CD4-positive, alpha-beta T cell treated with Interferon gamma for 1 hour (primary cell): ENCODE data around the gene RIPPLY3.
"Not testable (repeated sequence)": the region's sequence is repeated elsewhere in the genome, so short reads cannot be mapped to it uniquely, and the experiment has no call there.

Experiments used
- DNase-seq: peaks from one replicate; pipeline ENCODE4 v3.0.0-alpha.2; 2020

Gene RIPPLY3

DNA sequence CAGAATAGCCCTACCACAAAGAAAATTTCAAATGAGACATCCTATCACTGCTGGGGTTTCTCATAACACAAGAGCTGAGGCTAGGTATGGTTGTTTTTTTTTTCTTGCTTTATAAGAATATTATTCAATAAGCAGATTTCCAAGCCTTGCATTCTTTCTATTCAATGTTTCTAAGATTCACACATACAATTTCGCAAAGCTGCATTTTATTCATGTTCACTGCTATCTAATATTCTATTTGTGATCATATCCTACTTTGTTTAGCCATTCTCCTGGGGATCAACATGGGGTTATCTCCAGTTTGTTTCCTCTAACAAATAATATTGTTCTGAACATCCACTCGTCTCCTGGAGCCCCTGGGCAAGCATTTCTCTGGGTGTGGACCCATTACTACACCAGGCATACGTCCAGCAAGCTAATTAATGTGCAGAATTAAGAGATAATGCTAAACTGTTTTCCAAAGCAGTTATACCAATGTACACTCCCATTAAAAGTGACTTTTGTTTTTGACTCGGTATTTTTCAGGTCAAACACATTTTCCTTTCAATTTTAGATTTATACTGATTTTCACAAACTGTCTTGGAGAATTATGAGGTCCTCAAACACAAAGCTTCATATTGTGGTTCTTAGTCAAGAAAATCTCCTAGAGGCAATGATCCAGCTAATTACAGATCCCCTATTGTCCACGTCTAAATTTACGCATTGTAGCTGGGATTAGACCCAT is 24.4 kb upstream of the RIPPLY3 start:
- DNase-seq, result no peak

DNA sequence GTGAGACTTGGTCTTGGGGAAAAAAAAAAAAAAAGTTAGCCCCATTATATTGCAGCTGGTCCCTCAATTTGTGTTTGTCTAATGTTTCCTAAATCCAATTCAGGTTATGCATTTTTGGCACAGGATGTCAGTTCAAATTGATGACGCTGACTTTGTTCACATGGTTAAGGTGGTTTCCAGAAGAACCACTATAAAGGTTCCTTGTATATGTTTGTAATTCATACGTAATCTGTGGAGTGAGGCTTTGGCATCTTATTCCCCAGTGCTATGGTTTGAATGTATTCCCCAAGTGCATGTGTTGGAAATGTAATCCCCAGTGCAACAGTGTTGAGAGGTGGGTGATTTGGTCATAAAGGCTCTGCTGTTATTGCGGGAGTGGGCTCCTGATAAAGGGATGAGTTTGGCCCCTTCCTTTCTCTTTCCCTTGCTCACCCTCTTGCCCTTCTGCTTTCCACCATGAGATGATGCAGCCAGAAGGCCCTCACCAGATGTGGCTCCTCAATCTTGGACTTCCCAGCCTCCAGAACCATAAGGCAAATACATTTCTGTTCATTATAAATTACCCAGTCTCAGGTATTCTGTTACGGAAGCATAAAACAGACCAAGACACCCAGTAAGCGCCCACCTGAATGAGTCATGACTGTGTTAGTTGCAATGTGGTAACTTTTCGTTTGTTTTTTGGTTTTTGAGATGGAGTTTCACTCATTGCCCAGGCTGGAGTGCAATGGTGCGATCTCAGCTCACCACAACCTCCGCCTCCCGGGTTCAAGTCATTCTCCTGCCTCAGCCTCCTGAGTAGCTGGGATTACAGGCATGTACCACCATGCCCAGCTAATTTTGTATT is 20.5 kb upstream of the RIPPLY3 start:
- no peak for DNase-seq

DNA sequence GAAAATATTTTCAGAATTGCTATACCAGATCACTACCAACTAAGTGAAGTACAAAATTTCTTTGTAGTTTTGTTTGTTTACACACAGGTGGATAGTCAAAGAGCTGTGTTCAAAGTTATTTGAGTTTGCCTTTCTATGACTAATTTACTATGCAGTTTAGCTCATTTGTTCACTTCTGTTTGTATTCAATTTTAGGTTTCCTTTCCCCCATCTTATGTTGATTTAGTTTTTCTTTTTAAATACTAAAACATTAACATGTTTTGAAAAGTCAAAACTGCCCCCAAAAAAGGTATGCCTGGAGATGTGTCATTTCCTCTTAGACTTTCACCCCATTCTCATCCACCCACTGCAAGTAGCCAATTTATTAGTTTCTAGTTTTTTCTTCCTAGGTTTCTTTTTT is 18.7 kb upstream of the RIPPLY3 start:
- DNase-seq, result no peak

DNA sequence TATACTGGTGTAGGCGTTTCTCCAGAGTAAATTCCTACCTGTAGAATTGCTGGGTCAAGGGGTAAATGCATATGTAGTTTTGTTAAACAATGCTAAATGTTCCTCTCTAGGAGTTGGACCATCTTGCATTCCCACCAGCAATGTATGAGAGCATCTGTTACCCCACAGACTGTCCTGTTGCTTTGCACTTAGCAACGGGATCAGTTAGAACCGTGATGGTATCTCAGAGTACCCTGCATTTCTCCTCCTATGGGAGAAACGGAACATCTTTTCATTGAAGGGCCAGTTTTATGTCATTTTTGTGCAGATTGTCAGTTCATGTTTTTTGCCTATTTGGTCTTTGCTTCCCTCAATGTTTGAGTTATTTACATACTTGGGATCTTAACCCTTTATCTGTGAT is 18.0 kb upstream of the RIPPLY3 start:
- DNase-seq, result no peak

DNA sequence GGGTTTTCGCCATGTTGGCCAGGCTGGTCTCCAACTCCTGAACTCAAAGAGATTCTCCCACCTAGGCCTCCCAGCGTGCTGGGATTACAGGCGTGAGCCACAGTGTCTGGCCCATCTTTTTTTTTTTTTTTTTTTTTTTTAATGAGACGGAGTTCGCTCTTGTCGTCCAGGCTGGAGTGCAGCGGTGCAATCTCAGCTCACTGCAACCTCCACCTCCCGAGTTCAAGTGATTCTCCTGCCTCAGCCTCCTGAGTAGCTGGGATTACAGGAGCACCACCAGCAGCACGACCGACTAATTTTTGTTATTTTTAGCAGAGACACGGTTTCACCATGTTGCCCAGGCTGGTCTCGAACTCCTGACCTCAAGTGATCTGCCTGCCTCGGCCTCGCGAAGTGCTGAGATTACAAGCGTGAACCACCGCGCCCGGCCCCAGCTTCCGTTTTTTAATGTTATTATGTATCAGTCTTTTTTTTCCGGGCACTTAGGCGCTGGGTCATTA is 17.3 kb upstream of the RIPPLY3 start:
- DNase-seq, result not testable (repeated sequence)

DNA sequence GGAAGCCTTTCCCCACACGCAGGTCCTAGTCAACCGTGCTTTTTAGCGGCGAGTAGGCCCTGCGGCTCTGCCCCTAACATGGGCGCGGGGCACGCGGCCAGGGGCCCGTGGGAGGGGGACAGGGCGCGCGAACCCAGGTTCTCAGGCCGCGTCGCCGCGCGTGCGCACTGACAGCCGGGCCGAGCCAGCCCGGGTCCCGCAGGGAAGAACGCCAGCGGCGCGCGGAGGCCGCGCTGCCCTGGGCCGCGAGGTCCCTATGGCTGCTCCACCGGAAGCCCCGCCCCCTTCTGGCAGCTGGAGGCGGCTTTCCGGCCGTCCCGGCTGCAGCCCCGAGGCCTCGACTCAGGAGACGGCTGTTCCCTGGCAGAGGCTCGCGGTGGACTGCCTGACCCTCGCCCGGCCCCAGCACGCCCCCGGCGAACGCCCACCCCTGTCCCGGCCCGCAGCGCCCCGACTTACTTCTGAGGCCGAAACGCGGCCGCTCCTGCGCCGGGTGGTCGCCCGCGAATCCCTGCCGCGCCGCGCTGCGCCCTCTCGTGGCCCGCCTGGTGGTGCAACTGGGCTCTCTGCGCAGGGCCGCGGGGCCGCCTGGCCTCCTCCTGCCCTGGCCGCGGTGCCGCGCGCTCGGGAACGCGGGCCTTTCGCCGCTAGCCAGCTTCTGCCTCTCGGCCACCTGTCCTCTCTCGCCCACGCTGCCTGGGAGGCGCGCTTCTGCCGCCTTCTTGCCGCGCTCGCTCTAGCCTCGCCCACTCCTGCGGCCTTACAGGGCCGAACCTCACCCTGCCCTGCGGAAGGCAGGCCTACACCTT is 16.6 kb upstream of the RIPPLY3 start:
- DNase-seq, result peak; percentile 89

DNA sequence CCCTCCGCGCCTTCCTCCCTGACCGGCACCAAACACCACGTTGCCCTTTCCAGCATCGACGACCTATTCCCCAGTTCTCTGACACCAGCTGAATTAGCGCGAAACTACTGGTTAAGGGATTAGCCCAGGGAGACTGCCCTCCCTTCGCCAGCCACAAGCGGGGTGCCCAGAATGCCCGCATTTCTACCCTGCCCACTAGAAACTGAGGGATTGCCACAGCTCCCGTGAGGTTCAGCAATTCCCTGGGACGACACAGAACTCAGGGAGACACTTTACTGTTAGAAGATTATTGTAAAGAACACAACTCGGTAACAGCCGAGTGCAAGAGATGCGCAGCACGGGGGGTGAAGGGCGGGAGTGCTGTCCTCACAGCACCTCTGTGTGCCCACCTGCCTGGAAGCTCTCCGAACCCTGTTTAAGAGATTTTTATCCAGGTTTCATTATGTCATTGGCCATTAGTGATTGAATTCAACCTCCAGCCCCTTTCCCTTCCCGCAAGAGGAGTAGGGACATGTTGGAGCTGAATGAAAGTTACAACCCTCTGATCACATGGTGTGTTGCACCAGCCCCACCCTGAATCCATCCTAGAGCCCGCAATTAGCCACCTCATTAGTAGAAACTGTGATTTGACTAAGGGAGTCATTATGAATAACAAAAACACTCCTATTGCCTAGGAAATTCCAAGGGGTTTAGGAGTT is 15.8 kb upstream of the RIPPLY3 start:
- no peak for DNase-seq

DNA sequence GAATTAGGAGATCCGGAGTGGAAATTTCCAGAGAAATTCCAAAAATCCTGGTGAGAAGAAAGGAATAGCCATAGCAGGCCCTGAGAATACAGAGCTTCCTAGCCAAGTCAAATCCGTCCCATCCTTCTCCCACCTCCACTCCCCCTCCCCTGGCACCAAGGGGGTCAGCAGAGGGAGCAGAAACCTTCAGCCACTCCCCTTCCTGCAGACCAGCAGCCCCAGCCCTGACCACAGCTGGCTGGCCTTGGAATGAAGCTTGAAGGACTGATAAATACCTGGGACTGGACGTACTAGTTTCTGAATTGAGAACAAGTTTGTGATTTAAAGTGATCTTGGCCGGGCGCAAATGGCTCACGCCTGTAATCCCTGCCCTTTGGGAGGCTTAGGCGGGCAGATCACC is 13.8 kb upstream of the RIPPLY3 start:
- DNase-seq, result no peak

DNA sequence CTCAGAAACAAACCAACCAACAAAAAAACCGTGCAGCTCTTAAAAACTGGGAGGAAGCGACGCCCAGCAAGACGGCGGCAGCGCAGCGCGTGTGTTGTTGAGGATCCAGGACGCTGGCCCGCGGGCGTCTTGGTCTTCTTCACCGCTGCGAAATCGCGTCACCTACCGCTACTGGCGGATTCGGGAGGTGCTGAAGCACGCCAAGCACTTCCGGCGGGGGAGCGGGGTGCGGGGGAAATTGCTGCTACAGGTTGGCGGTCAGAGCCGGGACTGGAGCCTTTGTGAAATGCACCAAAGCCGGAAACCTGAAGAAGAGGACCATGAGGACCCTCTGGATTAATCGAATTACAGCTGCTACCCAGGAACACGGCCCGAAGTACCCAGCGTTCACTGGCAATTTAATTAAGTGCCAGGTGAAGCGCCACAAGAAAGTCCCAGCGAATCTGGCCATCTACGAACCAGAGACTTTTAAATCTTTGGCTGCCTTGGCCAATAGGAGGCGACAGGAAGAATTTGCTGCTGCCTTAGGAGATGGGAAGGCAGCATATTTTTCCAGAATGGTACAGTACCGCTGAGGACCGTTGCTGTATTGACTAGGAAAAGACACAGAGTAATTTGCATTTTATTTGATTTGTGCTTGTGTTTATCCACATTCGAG is 11.9 kb upstream of the RIPPLY3 start:
- peak; percentile 14 for DNase-seq

DNA sequence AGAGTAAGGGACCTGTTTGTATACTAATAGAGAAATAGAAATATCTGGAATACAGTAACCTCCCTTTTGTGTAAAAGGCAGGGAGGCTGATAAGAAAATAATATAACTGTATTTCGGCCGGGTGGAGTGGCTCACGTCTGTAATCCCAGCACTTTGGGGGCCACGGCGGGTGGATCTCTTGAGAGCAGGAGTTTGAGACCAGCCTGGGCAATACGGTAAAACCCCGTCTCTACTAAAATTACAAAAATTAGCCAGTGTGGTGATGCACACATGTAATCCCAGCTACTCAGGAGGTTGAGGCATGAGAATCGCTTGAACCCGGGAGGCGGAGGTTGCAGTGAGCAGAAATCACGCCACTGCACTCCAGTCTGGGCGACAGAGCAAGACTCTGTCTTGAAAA is 11.2 kb upstream of the RIPPLY3 start:
- DNase-seq, result not testable (repeated sequence)

DNA sequence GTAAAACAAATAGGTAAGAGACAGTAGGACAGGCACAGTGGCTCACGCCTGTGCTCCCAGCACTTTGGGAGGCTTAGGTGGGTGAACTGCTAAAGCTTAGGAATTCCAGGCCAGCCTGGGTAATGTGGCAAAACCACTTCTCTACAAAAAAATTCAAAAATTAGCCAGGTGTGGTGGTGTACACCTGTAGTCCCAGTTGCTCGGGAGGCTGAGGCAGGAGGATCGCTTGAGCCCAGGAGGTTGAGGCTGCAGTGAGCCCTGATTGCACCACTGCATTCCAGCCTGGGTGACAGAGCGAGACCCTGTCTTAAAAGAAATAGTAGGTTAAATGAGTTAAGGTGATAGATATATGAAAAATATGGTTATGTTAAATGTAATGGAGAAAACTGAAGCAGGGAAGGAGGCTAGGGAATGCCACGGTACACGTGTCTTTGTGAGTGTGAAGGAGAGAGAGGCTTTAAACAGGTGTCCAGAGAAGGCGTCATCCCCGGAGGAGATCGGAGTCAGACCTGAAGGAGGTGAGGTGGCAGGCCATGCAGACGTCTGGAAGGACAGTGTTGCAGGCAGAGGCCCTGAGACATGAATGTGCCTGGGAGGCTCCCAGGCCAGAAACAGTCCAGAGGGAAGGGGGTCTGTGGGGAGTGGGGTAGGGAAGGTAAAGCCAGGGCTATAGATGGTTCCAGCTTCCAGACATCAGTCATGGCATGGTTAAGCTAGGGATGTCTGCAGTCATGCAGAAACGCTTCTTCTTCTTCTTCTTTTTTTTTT is 7.2 kb upstream of the RIPPLY3 start:
- DNase-seq, result no peak

DNA sequence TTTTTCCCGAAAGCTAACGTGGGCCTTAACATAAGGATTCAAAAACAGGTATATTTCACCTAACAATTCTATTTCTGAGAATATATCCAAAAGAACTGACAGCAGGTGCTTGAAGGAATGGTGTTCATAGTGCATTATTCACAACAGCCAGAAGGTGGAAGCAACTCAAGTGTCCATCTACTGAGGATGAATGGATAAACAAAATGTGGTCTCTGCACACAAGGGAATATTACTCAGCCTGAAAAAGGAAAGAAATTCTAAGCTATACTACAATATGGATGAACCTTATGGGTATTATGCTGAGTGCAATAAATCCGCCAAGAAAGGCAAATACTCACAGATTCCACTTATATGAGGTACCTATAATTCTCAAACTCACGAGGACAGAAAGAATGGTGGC is 6.1 kb upstream of the RIPPLY3 start:
- no peak for DNase-seq

DNA sequence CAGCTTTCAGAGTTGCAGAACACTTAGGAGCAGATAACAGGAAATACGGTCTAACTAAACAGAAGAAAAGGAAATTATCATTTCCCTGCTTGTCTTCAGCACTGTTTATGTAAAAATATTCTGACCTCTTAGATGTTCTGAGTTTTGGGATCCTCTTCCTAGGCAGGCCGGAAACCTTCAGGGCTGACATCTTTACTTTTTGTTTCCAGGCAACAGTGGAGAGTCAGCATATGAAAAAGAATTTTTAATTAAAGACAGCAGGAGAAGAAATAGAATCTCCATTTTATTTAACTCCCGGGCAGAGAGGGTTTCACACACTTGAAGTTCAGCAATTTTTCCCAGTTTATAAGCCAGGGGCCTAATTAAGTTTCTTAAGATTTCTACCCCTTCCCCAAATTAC is 5.1 kb upstream of the RIPPLY3 start:
- DNase-seq, result no peak

DNA sequence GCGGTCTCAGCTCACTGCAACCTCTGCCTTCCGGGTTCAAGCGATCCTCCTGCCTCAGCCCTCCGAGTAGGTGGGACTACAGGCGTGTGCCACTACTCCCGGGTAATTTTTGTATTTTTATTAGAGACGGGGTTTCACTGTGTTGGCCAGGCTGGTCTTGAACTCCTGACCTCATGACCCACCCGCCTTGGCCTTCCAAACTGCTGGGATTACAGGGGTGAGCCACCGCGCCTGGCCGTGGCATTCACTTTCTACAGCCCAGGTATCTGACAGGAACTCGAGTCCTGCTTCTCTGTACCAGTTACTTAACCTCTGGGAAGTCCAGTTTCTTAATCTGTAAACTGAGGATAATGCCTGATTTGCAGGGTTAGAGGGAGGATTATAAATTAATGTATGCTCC is 3.7 kb upstream of the RIPPLY3 start:
- not testable (repeated sequence) for DNase-seq

DNA sequence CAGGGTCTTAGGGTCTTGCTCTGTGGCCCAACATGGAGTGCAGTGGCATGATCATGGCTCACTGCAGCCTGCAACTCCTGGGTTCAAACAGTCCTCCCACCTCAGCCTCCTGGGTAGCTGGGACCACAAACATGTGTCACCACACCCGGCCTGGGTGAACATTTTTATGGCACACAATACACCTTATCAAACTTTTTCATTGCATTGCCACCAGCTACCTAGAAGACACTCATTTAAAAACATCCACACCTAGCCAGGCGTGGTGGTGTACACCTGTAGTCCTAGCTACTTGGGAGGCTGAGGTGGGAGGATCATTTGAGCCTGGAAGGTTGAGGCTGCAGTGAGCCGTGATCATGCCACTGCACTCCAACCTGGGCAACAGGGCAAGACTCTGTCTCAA is 2.6 kb upstream of the RIPPLY3 start:
- not testable (repeated sequence) for DNase-seq

DNA sequence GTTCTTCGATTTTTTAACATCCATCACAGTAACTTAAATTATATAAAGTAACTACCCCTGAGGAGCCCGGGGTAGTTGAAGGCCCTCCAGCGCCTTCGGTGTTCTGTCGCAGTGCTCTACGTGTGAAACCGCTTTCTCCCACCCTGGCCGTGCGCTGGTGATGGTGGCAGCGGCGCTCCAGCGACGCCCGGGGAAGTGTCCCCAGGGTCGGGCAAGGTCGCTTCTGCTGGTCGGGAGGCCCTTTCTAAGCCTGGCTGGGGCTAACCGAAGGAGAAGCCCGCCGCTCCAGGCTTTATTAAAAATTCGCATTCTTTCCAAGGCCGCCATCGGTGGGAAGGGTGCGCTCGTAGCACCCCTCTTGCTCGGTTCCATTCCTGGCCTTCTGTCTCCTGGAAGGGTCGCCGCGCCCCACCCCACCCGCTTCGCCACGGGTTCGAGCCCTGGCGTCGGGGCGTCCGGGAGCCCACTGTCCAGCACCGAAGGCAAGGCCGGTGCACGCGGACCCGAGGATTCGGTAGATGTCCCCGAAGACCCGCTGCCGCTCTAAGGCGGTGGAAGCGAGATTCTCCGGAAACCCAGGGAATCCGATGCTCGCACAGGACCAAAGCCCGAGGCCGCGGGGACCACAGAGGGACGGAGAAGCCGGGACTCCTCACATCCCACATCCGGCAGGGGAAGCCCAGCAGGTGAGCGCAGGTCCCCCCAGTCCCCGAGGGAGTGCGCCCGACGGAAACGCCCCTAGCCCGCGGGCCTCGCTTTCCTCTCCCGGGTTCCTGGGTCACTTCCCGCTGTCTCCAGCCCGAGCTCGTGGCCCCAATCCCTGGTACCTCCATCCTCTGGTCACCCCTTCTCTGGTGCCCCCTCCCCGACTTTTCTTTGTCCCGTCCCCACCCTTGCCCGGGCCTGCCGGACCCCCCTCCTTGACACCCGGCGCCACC is 685 bp upstream of the RIPPLY3 start:
- DNase-seq, result no peak

DNA sequence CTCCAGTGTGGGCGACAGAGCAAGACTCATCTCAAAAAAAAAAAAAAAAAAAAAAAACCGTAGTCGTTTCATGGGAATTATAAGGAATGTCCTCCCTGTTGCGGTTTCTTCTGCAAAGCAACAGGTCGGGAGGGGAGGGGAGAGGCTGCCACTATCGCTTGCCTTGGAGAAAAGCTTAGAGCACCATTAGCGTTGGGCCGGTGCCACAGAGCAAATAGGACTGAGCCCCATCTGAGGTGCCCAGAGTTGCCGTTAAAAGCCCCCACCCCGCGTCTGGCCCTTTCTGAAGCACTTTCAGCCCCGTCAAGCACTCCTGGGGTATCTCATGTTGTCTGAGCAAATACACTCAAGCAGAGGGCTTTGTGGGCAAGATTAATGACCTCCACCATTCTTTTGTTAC is 2.2 kb downstream of the RIPPLY3 start:
- DNase-seq, result no peak

DNA sequence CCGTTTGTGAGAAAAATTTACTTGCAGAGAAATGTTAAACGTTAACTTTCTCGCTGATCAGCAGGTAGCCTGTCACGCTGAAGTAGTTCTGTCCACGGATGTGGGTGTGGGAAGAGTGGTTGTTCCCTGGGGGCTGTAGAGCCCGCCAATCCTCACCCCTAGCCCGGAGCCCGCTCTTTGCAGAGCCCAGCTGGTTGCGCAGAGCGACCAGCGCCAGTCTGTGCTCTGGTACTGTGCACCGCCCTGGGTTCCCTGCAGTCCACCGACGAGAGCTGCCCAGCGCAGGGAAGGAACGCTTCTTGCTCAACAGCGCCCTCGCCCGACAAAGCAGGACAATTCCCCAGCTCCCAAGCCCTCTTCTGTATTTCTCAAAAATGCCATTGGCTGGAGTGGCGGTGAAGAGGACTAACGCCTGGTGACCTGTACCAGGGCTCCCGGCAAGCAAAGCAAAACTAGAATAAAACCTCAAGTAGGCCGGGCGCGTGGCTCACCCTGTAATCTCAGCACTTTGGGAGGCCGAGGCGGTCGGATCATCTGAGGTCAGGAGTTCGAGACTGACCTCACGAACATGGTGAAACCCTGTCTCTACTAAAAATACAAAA is 3.3 kb downstream of the RIPPLY3 start:
- DNase-seq, result peak; percentile 74

DNA sequence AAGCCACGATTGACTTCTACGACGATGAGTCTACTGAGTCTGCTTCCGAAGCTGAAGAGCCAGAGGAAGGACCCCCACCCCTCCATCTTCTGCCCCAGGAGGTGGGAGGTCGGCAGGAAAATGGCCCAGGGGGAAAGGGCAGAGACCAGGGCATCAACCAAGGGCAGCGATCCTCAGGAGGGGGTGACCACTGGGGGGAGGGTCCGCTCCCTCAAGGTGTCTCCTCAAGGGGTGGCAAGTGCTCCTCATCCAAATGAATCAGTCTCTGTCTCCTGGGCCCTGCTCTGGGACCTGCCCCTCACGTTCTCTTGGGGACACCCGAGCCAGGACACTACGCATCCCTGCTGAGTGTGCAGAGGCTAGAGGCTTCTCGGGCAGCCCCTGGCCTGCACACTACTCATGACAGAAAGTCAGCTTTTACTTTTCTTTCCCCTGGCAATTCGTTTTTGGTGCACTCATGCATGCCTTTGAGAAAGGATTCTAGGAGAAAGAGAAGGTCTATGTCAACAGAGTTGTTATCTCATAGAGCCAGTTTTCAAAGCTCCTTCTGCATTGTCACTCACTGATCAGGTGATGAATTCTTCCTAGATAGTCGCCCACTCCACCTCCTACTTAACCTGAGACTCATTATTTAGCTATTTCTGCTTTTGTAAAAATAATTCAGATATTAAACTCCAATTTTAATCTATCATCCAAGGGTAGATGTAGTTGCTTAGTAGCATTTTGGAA is 11.6 kb downstream of the RIPPLY3 start:
- no peak for DNase-seq
